OCI-LY1 (cell line): ENCODE results near the gene CCDC33.

ENCODE experiments used
- H2AFZ ChIP-seq: fragments of 200-600 bp; sonication (generic), shearing (Covaris generic); 2 replicates; pipeline ENCODE4 v1.6.0; 2014; ENCODE audit warnings: antibody characterized with exemption, mild to moderate bottlenecking, low read length
- H3F3A ChIP-seq: fragments of 200-600 bp; sonication (generic), shearing (Covaris generic); 2 replicates; pipeline ENCODE4 v1.6.0; 2014; ENCODE audit warnings: mild to moderate bottlenecking, antibody characterized with exemption, low read length, moderate library complexity; ENCODE audit not compliant: insufficient read depth
- H3K27ac ChIP-seq: fragments of 200-600 bp; sonication (generic); 2 replicates; pipeline ENCODE4 v1.5.1; 2014; ENCODE audit warnings: low read length, mixed run types, mild to moderate bottlenecking, low read depth; ENCODE audit not compliant: poor library complexity, severe bottlenecking
- H3K27me3 ChIP-seq: fragments of 200-600 bp; sonication (generic); 2 replicates; pipeline ENCODE4 v1.6.0; 2014; ENCODE audit warnings: antibody characterized with exemption, mild to moderate bottlenecking, low read length, moderate library complexity; ENCODE audit not compliant: insufficient read depth
- H3K36me3 ChIP-seq: fragments of 200-600 bp; sonication (generic); 2 replicates; pipeline ENCODE4 v1.6.1; 2014; ENCODE audit warnings: mild to moderate bottlenecking, antibody characterized with exemption, low read length, moderate library complexity, mixed read lengths; ENCODE audit not compliant: insufficient read depth
- H3K4me1 ChIP-seq: fragments of 200-600 bp; sonication (generic); 2 replicates; pipeline ENCODE4 v1.5.1; 2014; ENCODE audit warnings: mild to moderate bottlenecking, low read length, moderate library complexity; ENCODE audit not compliant: insufficient read depth, severe bottlenecking
- H3K4me2 ChIP-seq: fragments of 200-600 bp; sonication (generic), shearing (Covaris generic); 2 replicates; pipeline ENCODE4 v1.6.1; 2014; ENCODE audit warnings: low read length
- H3K4me3 ChIP-seq: fragments of 200-600 bp; sonication (generic); 2 replicates; pipeline ENCODE4 v1.5.1; 2014; ENCODE audit warnings: low read length, low read depth, mild to moderate bottlenecking, mixed read lengths; ENCODE audit not compliant: poor library complexity, severe bottlenecking
- H3K79me2 ChIP-seq: fragments of 200-600 bp; shearing (Covaris generic); 2 replicates; pipeline ENCODE4 v1.6.1; 2016; ENCODE audit warnings: mixed run types, low read length, mixed read lengths; ENCODE audit not compliant: insufficient read depth
- H3K9ac ChIP-seq: fragments of 200-600 bp; sonication (generic), shearing (Covaris generic); 2 replicates; pipeline ENCODE4 v1.6.1; 2014; ENCODE audit warnings: mild to moderate bottlenecking, low read length, mixed read lengths
- H3K9me2 ChIP-seq: fragments of 200-600 bp; sonication (generic), shearing (Covaris generic); 2 replicates; pipeline ENCODE4 v1.6.1; 2014; ENCODE audit warnings: low read depth, mild to moderate bottlenecking, low read length, mixed read lengths
- H3K9me3 ChIP-seq: fragments of 200-600 bp; shearing (Covaris generic); 2 replicates; pipeline ENCODE4 v1.6.1; 2014; ENCODE audit warnings: low read length, mixed read lengths
- H4K20me1 ChIP-seq: fragments of 200-600 bp; sonication (generic), shearing (Covaris generic); 2 replicates; pipeline ENCODE4 v1.6.0; 2016; ENCODE audit warnings: mild to moderate bottlenecking, low read length; ENCODE audit not compliant: insufficient read depth
- CTCF ChIP-seq: fragments of 200-600 bp; sonication (generic), shearing (Covaris generic); IDR thresholded peaks from 2 replicates; pipeline ENCODE4 v1.5.1; 2017; ENCODE audit warnings: mild to moderate bottlenecking, antibody characterized with exemption, low read length, moderate library complexity, mixed read lengths
- EZH2 ChIP-seq: fragments of 200-600 bp; sonication (generic), shearing (Covaris generic); IDR thresholded peaks from 2 replicates; pipeline ENCODE4 v1.8.0; 2017; ENCODE audit warnings: borderline replicate concordance, mixed run types, mild to moderate bottlenecking, antibody characterized with exemption, low read length, moderate library complexity, mixed read lengths

Gene CCDC33

DNA sequence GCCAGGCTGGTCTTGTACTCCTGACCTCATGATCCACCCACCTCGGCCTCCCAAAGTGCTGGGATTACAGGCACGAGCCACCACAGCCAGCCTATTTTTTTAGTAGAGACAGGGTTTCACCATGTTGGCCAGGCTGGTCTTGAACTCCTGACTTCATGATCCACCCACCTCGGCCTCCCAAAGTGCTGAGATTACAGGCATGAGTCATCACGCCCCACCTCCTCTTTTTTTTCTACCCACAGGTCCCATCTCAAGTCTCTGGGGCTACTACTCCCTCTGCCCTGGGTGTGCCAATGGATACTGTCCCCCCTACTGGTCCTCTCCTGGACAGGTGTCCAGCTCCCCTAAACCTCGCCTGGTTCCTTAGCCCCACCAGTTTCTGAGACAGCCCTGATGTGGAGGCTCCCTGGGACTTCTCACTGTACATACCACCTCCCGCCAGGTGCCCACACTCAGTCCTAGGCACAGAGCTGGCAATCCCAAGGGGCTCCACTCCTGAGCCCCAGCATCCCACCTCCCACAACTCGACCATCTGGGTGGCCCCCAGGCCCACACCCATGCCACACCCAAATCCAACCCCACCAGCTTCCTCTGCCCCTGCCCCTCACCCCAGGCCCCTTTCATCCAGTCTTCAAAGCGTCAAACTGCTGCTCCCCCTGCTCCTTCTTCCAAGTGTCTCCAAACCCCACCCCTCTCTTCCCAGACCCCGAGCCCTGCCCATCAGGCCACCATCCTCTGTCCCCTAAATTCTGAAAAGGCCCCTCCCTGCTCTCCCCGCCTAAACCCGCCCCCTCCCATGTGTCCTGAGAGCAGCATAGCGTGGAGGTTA lies 144.4 kb downstream of the CCDC33 start:
- H3K9ac ChIP-seq: no peak overlapping the region
- H3K79me2 ChIP-seq: no peaks in the 10 kb centered on the region
- H3K9me3 ChIP-seq: no peaks in the 10 kb centered on the region
- no peak overlapping the region for H3K27ac ChIP-seq
- H2AFZ ChIP-seq: no peak overlapping the region
- no peak overlapping the region for H3K4me3 ChIP-seq
- TF ChIP-seq EZH2 (no peak), CTCF (no peak)
- no peaks in the 10 kb centered on the region for H4K20me1 ChIP-seq
- no peaks in the 10 kb centered on the region for H3K9me2 ChIP-seq
- H3K4me2 ChIP-seq: no peak overlapping the region
- no peaks in the 10 kb centered on the region for H3F3A ChIP-seq
- H3K27me3 ChIP-seq: peaks cover 8% of the 10 kb centered on the region
- H3K36me3 ChIP-seq: no peaks in the 10 kb centered on the region
- no peaks in the 10 kb centered on the region for H3K4me1 ChIP-seq

DNA sequence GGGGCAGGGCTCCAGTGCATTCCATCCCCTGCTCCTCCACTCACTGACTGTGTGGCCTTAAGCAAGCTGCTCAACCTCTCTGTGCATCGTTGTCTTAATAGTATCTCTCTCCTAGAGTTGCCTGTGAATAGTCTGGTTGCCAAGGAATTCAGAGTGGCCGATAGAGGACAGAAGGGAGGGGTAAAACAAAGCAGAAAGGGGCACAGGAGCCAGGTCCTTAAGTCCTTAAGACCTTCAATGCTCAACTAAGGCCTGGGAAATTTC lies 145.0 kb downstream of the CCDC33 start:
- no peaks in the 10 kb centered on the region for H3F3A ChIP-seq
- peaks cover 8% of the 10 kb centered on the region for H3K27me3 ChIP-seq
- H3K4me3 ChIP-seq: no peak overlapping the region
- H3K4me2 ChIP-seq: no peak overlapping the region
- H3K79me2 ChIP-seq: no peaks in the 10 kb centered on the region
- H2AFZ ChIP-seq: no peak overlapping the region
- H3K27ac ChIP-seq: no peak overlapping the region
- H3K36me3 ChIP-seq: no peaks in the 10 kb centered on the region
- H3K4me1 ChIP-seq: no peaks in the 10 kb centered on the region
- no peak overlapping the region for H3K9ac ChIP-seq
- TF ChIP-seq EZH2 (no peak), CTCF (no peak)
- no peaks in the 10 kb centered on the region for H3K9me3 ChIP-seq
- no peaks in the 10 kb centered on the region for H4K20me1 ChIP-seq
- no peaks in the 10 kb centered on the region for H3K9me2 ChIP-seq

GRCh38 chr15:74381481-74381880 lies 145.4 kb downstream of the CCDC33 start:
- H3K36me3 ChIP-seq: no peaks in the 10 kb centered on the region
- H2AFZ ChIP-seq: no peak overlapping the region
- no peaks in the 10 kb centered on the region for H3F3A ChIP-seq
- H3K27me3 ChIP-seq: peaks cover 8% of the 10 kb centered on the region
- H4K20me1 ChIP-seq: no peaks in the 10 kb centered on the region
- H3K79me2 ChIP-seq: no peaks in the 10 kb centered on the region
- no peak for TF ChIP-seq EZH2
- TF ChIP-seq CTCF: no peak
- H3K9ac ChIP-seq: no peak overlapping the region
- no peak overlapping the region for H3K27ac ChIP-seq
- H3K9me3 ChIP-seq: no peaks in the 10 kb centered on the region
- H3K9me2 ChIP-seq: no peaks in the 10 kb centered on the region
- H3K4me2 ChIP-seq: no peak overlapping the region
- H3K4me1 ChIP-seq: no peaks in the 10 kb centered on the region
- no peak overlapping the region for H3K4me3 ChIP-seq
